ENCODE results near the gene BCAR1.
"Not testable (repeated sequence)": the region's sequence is repeated elsewhere in the genome, so short reads cannot be mapped to it uniquely, and the experiment has no call there.

The BCAR1 gene

DNA sequence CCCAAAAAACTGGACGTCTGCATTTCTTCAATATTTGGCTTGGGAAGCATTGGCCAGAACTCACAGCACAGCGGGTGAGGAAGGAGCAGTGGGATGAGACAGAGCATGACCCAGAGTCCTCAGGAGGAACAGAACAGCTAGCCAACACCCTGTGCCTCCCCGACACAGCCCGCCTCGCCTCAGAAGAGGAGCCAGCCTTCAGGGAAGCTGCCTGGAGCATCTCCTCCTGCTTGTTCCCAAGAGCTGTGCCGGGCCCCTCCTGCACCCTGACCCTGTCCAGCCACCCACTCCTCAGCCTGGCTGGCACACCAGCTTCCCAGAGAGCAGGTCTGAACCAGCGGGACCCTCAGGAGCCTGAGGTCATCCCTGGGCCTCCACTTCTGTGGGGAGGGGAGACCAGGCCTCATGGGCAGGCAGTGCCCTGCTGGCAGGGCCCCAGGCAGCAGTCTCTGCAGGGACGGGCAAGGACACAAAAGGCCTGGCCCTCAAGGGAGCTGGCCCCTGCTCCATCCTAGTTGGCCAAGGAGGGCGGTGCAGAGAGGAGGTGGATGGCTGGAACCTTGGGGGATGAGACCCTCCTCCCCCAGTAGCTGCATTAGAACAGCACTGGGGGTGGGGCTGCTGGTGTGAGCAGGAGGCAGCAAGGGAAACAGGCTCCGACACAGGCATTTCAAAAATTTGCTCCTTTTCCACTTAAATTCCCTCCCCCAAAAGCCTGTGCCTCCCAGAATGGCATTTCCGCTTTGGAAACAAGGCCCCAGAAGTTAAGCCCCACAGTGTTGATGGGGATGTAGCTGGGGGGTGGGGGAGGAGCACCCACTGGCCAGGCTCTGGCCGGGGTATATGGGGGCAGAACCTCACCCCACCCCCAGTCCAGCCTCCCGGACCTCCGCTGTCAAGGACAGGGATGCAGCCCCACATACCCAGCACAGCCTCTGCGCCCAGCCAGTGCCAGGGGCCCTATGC lies 1.8 kb upstream of the BCAR1 start:
- DNase-seq (ENCODE audit: low spot score): no peak

DNA sequence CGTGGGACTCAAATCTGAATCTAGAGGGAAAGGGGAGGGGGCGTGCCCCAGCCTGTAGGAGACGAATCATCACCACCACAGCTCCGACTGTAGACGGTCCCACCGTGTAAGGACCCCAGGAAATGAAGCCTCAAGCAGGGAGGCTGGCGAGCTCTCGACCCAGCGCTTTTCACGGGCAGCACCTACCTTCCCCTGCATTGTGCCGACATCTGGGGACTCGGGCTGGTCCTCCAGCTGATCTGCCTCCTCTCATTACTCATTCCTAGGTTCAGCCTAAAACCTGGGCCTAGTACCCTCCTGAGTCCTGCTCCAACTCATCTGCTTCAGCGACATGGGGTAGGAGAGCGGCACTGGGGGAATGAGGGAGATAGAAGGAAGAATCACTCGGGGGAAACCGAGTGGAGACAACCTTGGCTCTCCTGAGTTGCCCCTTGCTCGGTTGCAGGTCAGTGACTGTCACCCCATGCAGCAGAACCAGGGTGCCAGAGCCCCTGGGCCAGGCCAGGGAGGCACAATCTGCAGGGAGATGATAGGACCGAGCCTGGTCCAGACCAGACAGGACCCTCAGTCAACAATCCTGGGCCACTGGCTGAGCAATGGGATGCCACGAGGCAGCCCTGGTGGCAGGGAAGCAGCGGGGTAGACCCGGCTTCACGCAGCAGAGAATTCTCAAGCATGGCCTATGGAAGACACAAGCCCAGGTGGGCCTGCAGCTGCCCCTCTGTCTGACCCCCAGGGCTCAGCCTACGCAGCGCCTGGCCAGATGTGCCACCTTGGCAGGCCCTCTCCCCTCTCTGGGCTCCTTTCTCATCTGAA lies 833 bp upstream of the BCAR1 start:
- no peak for DNase-seq (ENCODE audit: low spot score)

DNA sequence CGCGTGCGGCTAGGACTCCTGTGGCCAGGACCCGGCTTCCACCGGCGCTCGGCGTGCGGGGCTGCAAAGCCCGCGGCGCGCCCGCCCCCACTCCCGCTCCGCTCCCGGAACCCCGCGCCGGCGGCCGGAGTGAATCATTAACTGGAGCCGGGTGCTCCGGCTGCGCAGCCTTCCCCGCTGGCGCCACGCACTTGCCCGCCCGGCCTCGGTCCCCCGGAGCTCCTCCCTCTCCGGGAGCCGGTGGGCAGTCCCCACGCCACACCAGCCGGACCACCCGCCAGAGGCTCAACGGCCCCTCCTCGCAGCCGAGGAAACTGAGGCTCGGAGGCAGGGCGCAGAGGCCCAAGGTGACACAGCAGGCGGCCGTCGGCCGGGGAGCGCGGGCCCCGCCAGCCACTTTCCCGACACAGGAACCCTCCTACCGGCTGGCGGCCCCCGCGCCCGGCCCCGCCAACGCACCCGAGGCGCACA lies 580 bp downstream of the BCAR1 start:
- no peak for DNase-seq (ENCODE audit: low spot score)

DNA sequence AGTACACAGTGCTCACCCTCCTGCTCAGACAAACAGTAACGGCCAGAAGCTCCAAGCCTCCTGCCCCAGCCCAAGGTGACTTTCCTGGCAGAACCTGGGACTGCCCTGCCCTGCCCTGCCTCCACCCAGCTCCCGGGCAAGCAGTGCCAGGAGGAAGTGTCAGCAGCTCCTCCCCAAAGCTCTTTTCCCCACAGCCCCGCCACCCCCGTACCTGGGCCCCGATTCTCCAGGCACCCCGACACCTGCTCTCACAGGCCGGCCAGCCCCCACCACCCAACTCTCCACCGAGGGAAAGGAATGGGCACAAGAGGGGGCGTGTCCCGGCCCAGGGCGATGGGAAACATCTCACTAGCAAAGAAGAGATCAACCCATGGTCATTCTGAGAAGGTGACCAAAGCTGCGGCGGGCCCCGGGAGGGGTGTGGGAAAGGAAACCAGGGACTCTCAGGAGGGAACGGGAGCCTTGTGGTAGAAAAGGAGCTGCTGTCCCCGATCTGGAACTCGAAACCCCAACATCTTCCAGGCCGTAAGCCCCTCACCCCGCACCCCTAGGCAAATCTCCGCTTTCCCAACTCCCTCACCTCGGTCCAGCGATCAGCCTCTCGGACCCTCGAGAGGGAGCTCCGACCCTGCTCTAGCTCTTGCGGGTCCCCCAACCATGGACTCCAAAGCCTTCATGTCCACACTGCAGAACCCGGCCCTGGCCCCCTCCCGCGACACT lies 1.2 kb downstream of the BCAR1 start:
- DNase-seq (ENCODE audit: low spot score): no peak

DNA sequence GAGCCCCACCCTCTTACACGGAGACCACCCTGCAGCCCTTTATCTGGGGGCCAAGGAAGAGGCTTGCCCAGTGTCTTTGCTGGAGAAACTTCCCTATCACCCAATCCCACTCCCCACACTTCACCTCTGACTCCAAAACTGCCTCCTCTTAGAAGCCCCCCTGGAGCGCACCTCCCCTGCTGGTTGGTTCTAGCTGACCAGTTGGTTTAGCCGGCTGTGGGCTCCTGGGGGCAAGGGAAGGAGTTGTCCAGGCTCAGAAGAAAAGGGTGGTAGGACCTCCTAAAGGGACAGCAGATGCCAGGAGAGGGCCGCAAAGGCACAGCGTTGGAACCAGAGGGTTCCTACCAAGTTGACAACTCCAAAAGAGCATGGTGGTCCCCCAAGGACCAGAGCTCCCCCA lies 2.0 kb downstream of the BCAR1 start:
- no peak for DNase-seq (ENCODE audit: low spot score)

DNA sequence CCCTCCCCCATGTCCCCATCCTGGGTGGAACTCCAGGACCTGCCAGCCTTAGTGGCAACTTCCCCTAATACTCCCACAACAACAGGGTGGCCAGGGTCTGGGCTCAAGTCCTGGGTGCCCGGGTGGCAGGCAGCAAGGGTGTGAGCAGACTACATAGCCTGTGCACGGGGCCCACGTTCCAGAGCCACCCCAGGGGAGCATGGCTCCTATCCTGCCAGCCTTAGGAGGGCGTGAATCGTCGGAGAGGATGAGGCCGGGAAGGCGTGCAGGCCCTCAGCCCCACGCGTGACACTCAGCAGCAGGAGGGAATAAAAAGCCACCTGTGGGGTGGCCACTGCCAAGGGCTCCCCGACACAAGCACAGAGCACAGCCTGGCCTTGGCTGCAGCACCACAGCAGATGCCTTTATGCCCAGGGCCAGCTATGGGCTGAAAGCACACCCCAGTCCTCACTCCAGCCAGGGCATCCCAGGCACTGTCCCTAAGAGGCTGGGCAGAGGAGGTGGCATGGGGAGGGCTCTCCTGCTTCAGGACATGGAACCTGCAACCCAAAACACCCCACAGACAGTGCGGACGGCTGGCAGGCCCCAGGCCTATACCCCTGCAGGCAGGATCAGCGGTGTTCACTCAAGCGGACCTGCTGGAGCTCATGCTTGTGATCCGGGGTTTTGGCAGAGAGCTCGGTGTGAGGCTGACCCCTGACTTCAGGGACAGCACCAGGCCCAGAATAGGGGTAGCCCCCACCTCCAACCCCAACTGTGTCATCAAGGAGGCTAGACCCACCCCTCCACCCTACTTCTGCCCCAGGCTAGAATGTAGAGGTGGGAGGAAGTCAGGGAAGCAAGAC lies 2.7 kb downstream of the BCAR1 start:
- no peak for DNase-seq (ENCODE audit: low spot score)

DNA sequence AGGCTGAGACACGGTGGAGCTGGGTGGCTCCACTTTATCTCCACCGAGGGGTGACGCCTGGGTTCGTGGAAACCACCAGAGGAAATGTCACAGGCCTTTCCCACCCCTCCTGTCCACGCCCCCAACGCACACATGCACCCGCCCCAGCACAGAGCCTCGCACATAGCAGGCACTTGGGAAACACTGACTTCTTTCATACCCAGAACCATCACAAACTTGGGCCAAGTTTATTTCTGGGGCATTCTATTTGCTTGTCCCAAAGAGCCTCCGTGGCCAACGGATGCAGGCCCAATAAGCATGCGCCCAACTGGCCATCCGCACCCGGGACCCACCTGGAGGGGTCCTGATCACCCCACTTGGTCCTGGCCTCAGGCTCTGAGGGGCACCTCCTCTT lies 3.3 kb downstream of the BCAR1 start:
- DNase-seq (ENCODE audit: low spot score): no peak

DNA sequence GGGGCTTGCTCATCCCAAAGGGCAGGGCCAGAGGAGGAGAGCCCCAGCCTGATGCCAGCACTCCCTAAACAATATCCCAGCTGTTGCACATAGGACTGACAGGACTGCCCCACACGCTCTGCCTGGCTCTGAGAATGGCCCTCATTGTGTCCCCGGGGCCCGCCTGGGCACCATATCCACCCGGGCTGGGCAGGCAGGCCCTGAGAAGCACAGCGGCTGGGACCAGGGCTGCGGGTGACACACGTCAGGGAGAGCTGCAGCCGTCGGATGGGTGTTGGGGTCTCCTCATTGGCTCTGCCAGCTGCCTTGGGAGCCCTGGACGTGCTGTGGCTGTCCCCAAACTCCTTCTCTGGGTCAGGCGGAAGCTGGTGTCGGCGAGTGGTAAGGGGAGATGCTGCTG lies 4.2 kb downstream of the BCAR1 start:
- no peak for DNase-seq (ENCODE audit: low spot score)

DNA sequence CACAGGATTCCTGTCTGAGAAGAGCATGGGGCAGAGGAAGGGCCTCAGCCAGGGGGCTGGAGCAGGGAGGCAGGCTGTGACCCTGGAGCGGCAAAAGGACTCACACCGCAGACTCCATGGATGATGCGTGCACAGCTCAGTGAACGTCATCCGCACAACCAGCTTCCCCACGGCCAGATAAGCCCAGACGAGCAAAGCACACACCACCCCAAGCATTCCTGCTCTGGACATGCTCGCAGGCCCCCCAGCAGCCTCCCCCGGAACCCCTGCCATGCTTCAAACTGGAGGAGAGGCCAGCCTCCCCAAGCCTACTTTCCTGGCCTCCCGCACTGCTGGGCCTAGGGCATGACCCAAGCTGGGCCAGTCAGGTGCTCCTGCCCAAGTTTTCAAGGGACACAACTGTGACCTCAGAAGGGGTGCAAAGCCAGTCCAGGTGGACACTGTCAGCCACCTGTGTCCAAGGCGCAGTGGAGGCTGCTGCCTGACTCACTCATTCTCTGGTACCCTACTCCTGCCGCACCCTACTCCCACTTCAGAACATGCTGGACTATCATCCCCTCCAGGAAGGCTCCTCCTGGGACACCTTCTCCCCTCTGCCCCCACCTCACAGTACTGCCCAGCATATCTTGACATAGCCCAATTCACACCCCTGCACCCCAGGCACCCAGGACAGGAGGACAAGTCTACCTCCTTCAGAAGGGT lies 4.8 kb downstream of the BCAR1 start:
- DNase-seq (ENCODE audit: low spot score): no peak

DNA sequence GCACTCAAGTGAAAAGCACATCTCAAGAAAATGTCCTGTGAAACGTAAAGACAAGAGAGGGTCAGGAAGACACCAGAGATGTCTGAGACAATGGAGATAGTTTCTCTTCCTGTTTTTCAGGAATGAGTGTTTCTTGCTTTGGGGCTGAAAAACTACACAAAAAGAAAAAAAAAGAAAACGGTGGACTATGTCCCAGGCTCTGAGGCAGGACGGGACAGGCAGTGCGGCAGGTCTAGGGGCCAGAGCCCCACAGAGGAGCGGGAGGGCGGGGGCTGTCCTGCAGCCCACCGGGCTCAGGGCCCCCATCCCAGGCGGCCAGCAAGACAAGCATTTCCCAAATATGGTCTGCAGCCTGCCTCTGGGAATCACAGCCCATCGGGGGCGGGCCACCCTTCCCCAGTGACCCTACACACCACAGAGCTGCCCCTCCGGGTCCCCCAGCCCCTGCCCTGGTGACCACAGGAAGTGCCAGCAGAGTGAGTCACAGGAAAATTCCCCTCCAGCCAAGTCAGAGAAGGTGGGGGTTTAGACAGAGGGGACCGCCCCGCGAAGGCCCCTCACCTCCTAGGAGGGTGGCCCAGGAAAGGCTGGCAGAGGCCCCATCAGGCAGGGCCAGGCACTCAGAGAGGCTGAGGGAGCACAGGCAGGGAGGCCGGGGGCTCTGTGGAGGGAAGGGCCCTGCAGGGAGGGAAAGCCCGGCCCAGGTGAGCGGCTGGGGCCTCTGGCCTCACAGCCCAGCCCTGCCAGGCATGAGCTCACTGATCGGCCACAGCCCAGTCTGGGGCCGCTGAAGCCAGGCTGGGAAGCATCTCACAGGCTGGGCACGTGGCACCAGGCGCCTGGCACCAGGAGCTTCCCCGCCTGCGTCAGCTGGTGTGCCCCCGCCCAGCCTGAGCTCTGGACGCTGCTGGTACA lies 6.3 kb downstream of the BCAR1 start:
- no peak for DNase-seq (ENCODE audit: low spot score)

DNA sequence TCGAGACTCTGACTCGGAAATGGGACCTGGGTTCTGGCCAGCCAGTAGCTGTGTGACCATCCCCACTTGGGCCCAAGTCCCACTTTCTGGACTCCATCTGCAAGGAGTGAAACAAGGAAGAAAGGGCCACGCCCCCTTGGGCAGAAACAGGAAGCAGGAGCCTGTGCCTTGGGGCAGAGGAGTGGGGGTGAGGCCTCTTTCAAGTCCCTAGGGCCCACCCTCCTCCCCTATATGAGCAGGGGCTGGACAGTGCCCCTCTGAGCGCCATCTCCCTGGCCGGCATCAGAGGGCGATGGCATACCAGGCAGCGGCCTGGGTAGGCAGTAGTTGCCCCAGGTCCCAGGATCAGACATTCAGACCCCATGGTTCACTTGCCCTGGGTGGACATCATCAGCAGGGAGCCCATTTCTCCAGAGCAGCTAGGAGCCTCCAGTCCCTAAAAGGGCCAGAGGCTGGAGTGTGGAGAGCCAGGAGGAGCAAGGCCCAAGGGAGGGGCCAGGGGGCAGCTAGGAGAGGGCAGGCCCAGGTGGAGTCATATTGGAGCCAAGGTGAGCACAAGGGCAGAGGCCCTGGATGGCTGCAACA lies 7.1 kb downstream of the BCAR1 start:
- DNase-seq (ENCODE audit: low spot score): no peak

DNA sequence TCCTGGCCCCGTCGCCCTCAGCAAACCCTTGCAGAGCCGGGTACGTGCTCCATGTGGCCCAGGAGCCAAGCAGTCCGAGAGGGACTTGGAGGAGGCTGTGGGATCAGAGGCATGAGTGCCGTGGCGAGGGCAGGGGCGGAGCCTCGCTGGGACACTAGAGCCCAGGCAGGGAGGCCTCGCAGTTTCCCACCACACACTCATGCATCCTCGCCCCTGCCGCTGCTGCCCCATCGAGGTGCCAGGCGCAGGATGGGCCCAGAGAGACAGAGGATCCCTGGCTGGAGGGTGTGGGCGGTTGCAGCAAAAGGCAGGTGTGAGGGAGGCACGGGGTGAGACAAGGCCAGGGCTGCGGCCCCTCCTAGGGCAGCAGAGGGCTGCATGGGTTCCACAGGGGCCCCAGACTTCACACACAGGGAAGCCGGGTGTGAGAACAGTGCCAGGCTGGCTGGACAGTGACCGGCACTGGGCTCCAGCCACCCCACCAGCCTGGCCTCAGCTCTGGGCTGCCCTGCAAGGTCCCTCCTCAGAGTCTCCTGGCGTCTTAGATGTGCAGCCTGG lies 7.7 kb downstream of the BCAR1 start:
- DNase-seq (ENCODE audit: low spot score): no peak

DNA sequence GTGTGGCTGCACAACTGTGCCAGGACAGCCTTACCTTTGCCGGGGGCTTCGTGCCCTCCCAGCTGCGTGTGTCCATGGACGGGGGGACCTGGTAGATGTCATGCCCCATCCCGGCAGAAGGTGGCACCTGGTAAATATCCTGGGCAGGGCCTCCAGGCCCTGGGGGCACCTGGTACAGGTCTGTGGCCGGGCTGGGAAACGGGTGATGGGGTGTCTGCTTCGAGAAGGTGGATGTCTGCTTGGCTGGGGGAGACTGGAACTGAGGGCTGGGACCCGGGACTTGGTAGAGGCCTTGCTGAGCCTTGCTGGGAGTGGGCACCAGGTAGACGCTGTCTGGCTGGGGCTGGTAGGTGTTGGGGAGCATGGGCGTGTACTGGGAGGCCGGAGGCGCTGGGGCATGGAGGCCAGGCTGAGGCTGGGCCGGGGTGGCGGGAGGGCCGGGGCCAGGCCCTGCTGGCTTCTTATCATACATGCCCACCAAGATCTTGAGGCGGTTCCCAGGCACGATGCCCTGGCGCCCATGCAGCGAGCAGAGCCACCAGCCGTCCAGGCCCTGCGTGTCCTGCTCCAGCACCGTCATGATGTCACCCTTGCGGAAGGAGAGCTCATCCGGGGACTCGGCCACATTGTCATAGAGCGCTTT lies 8.9 kb downstream of the BCAR1 start:
- DNase-seq (ENCODE audit: low spot score): not testable (repeated sequence)

DNA sequence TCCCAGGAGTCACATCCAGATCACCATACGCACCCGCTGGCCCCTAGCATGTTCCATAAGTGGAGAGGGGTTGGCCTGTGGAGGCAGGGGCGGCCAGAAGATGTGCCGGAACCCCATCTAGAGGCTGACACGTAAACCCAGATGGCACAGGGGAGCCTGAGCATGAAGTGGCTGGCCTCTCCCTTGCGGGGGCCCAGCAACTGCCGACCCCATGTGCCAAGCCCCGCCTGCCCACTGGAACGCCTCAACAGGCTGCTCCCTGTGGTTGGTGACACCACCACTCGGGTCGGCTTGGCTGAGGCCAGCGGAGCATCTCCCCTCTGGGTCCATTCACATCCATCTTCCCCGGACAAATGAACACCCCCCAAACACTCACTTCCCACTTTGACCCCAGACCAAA lies 9.5 kb downstream of the BCAR1 start:
- DNase-seq (ENCODE audit: low spot score): no peak

DNA sequence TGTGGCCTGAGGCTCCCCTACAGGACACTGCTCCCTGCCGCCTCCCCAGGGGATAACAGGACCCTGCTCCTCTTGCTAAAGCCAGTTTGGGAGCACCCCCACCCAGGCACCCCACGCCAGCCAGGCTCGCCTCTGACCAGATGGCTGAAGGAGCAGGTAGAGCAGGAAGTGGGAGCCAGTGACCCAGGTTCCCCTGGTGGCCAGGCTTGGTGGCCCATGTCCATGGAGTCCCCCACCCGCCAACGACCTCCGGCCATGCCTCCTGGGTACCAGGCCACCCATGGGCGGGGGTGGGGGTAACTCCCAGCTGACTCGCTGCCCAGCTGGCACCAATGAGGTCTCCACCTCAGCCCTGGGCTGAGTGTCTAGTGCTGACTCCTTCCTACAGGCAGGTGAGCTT lies 10.0 kb downstream of the BCAR1 start:
- no peak for DNase-seq (ENCODE audit: low spot score)

DNA sequence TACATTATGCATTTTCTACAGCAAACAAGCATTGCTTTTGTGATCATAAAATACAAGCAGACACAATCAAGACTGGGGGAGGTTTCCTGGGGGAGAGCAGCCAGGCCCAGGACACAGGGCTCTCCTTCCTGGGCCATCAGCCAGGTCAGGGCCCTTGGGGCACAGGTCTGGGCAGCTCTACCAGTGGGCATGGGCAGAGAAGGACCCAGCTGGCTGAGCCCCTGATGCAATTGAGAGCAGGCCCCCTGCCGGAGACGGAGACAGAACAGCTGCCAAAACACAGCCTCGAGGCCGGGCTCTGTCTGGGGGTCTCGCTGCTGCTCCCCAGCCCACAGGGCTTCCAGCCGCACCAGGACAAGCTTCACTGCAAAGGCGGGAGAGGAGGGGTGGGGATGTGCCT lies 10.8 kb downstream of the BCAR1 start:
- not testable (repeated sequence) for DNase-seq (ENCODE audit: low spot score)

DNA sequence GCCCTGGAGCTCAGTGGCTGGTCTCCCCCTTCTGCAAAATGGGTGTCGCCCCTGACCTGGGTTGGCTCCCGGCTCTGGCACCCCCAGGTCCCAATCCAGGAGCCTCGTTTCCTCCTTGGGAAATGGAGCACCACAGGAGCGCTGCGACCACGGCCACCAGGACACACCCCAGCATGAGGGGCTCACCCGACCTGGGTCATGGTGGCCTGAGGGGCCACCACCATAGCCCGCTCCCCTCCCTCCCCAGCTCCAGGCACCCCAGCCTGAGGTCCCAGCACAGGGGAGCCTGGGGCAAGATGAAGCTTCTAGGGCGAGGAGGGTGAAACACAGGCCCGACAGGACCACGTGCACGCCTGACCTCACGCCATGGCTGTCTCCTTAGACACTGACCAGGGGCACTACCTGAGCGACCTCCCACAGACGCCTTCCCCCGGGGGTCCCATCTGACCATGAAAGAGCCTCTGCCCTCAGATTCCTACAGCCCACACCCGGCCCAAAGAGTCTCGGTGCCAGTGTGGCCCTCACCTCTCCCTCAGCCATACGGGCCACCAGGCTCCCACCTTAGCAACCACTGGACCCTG lies 11.8 kb downstream of the BCAR1 start:
- no peak for DNase-seq (ENCODE audit: low spot score)
